A673 (cell line): ENCODE measurements around the gene LPIN3. TPM values are rescaled to one million over a fixed set of nuclear protein-coding genes. Genes with fewer than 3 reads are reported as not detected.

Experiments used
- BruUV-seq: library from RNA; stranded (reverse); fragments of 400-500 nt; replicated peaks from 2 replicates; lab custom pipeline; 2021; lab: Mats Ljungman, UMichigan
- CTCF ChIA-PET: fragments of 300-600 bp; sonication (Branson Sonifier 250); formaldehyde crosslinking; loops from one replicate; lab custom pipeline; 2022; ENCODE audit warnings: antibody characterized with exemption; lab: Charles Lee
- POLR2A ChIA-PET: fragments of 300-600 bp; sonication (Branson Sonifier 250); formaldehyde crosslinking; loops from one replicate; lab custom pipeline; 2022; ENCODE audit warnings: antibody characterized with exemption; ENCODE audit not compliant: low non-redundant PET; lab: Charles Lee
- DNase-seq: peaks from one replicate; pipeline ENCODE4 v3.0.0-alpha.2; 2015; ENCODE audit warnings: low spot score
- H3K27ac ChIP-seq: fragments of 200-600 bp; sonication (generic); 2 replicates; pipeline ENCODE4 v1.5.1; 2016; ENCODE audit warnings: mixed run types, low read depth, mild to moderate bottlenecking, mixed read lengths, antibody characterized with exemption, low read length; ENCODE audit not compliant: poor library complexity, severe bottlenecking
- H3K27me3 ChIP-seq: fragments of 200-600 bp; sonication (generic); replicated peaks from 2 replicates; pipeline ENCODE4 v1.6.1; 2017; ENCODE audit warnings: mixed run types, low read depth, mild to moderate bottlenecking, mixed read lengths, antibody characterized with exemption, low read length; ENCODE audit not compliant: insufficient read depth, poor library complexity
- H3K36me3 ChIP-seq: fragments of 200-600 bp; sonication (generic); 2 replicates; pipeline ENCODE4 v1.6.1; 2016; ENCODE audit warnings: mixed run types, mild to moderate bottlenecking, mixed read lengths, antibody characterized with exemption, low read length; ENCODE audit not compliant: insufficient read depth, poor library complexity, severe bottlenecking
- H3K4me1 ChIP-seq: fragments of 200-600 bp; sonication (generic); 2 replicates; pipeline ENCODE4 v1.6.1; 2017; ENCODE audit warnings: mixed run types, mild to moderate bottlenecking, mixed read lengths, antibody characterized with exemption, low read length; ENCODE audit not compliant: insufficient read depth, poor library complexity, severe bottlenecking
- H3K4me3 ChIP-seq: fragments of 200-600 bp; sonication (generic); 2 replicates; pipeline ENCODE4 v1.5.1; 2016; ENCODE audit warnings: low read depth, mixed run types, mild to moderate bottlenecking, mixed read lengths, low read length; ENCODE audit not compliant: poor library complexity, severe bottlenecking
- H3K9me3 ChIP-seq: fragments of 200-600 bp; sonication (generic); 2 replicates; pipeline ENCODE4 v1.6.1; 2016; ENCODE audit warnings: mixed run types, low read depth, mild to moderate bottlenecking, mixed read lengths, antibody characterized with exemption, low read length; ENCODE audit not compliant: poor library complexity, severe bottlenecking
- CTCF ChIP-seq: fragments of 300-800, 200-600 bp; sonication (generic); conservative IDR thresholded peaks from 2 replicates; pipeline ENCODE4 v1.5.1; 2017; ENCODE audit warnings: low read depth, mild to moderate bottlenecking, antibody characterized with exemption, low read length, moderate library complexity, mixed read lengths
- EZH2 ChIP-seq: fragments of 200-600 bp; sonication (generic); IDR thresholded peaks from 2 replicates; pipeline ENCODE4 v1.6.1; 2017; ENCODE audit warnings: borderline replicate concordance, low read depth, mild to moderate bottlenecking, mixed read lengths, antibody characterized with exemption, low read length; ENCODE audit not compliant: poor library complexity, severe bottlenecking
- intact Hi-C: fragments of 100-400 bp; cut with micrococcal nuclease; formaldehyde crosslinking; loops from one replicate; pipeline ENCODE4 v1.10.0; 2022; ENCODE audit not compliant: unreplicated experiment
- total RNA-seq: library from RNA; stranded (reverse); gene quantifications from 2 replicates; pipeline ENCODE4 v1.2.3, GENCODE V29; 2021

LPIN3 gene
- total RNA-seq, 1 experiment from 2014 or later: 1.3 TPM

- H3K4me3 ChIP-seq: no peak overlapping the region
- H3K36me3 ChIP-seq: no peaks in the 10 kb centered on the region
- no peaks in the 10 kb centered on the region for H3K4me1 ChIP-seq
- no peak overlapping the region for H3K27ac ChIP-seq
- intact Hi-C loops: no loop called here
- ChIA-PET CTCF (interaction anchor here (0.8 kb wide), 1 partner anchor 23 kb away, joined by 6 read pairs; no protein-coding TSS in a partner anchor), POLR2A (no interaction called here)
- H3K9me3 ChIP-seq: no peaks in the 10 kb centered on the region
- TF ChIP-seq EZH2 (no peak), CTCF (no peak)
- H3K27me3 ChIP-seq: peaks cover 21% of the 10 kb centered on the region
- no TSS peak for BruUV-seq
- DNase-seq: no peak
Measured at GRCh38 chr20:41362748-41363140, 22.1 kb downstream of the LPIN3 start.

GRCh38 chr20:41363601-41364000, 23.0 kb downstream of the LPIN3 start:
- no peak overlapping the region for H3K27ac ChIP-seq
- H3K4me3 ChIP-seq: no peak overlapping the region
- H3K27me3 ChIP-seq: peaks cover 23% of the 10 kb centered on the region
- ChIA-PET CTCF (interaction anchor here (0.8 kb wide), 1 partner anchor 24 kb away, joined by 6 read pairs; no protein-coding TSS in a partner anchor), POLR2A (no interaction called here)
- intact Hi-C loops: no loop called here
- H3K9me3 ChIP-seq: no peaks in the 10 kb centered on the region
- no peak for TF ChIP-seq EZH2
- TF ChIP-seq CTCF: no peak
- no peaks in the 10 kb centered on the region for H3K36me3 ChIP-seq
- no peaks in the 10 kb centered on the region for H3K4me1 ChIP-seq
- BruUV-seq: no TSS peak
- no peak for DNase-seq

- H3K27me3 ChIP-seq: peaks cover 23% of the 10 kb centered on the region
- POLR2A ChIA-PET: no interaction called here
- intact Hi-C loops: no loop called here
- H3K9me3 ChIP-seq: no peaks in the 10 kb centered on the region
- DNase-seq: no peak
- H3K36me3 ChIP-seq: no peaks in the 10 kb centered on the region
- no peak overlapping the region for H3K4me3 ChIP-seq
- CTCF ChIA-PET: no interaction called here
- H3K4me1 ChIP-seq: no peaks in the 10 kb centered on the region
- TF ChIP-seq EZH2: no peak
- TF ChIP-seq CTCF: no peak
- no TSS peak for BruUV-seq
- no peak overlapping the region for H3K27ac ChIP-seq
Measured at GRCh38 chr20:41364236-41364855, 23.7 kb downstream of the LPIN3 start.
